Measurements from ENCODE around the gene ACKR3. TPM values are rescaled to one million over a fixed set of nuclear protein-coding genes. Genes with fewer than 3 reads are reported as not detected.

ACKR3 gene
- total RNA-seq, 4 donors from 2014 or later, result 32.4 to 88.7 (median 55.0) TPM

GRCh38 chr2:236527159-236527630 lies 42.4 kb upstream of the ACKR3 start:
- Histone ChIP-seq H3K9me3 (no peaks in the 10 kb centered on the region), H3K4me1 (no peaks in the 10 kb centered on the region), H3K27ac (no peak overlapping the region), H3K27me3 (no peaks in the 10 kb centered on the region), H3K36me3 (no peaks in the 10 kb centered on the region), H3K4me3 (no peak overlapping the region)
- DNase-seq (ENCODE audit: low spot score in 2 of 2), result no peak
- TF ChIP-seq EP300 (IDR thresholded peaks at IDR 0.05), result no peak
- no peak for TF ChIP-seq POLR2A (IDR thresholded peaks at IDR 0.05)
- no peak for TF ChIP-seq CTCF (IDR thresholded peaks at IDR 0.05)
- WGBS, 2 donors, result 82 to 86% methylated on average over 9 of the region's 9 CpGs

- Histone ChIP-seq H3K36me3 (no peaks in the 10 kb centered on the region), H3K27ac (no peak overlapping the region), H3K9me3 (no peaks in the 10 kb centered on the region), H3K27me3 (no peaks in the 10 kb centered on the region), H3K4me1 (no peaks in the 10 kb centered on the region), H3K4me3 (no peak overlapping the region)
- TF ChIP-seq EP300 (IDR thresholded peaks at IDR 0.05) (no peak), POLR2A (IDR thresholded peaks at IDR 0.05) (no peak), CTCF (IDR thresholded peaks at IDR 0.05) (no peak)
- no peak for DNase-seq (ENCODE audit: low spot score in 2 of 2)
- WGBS, 2 donors, result 64 to 73% methylated on average over 4 of the region's 4 CpGs
These were observed 40.0 kb upstream of the ACKR3 start for GRCh38 chr2:236529606-236530005.

DNA sequence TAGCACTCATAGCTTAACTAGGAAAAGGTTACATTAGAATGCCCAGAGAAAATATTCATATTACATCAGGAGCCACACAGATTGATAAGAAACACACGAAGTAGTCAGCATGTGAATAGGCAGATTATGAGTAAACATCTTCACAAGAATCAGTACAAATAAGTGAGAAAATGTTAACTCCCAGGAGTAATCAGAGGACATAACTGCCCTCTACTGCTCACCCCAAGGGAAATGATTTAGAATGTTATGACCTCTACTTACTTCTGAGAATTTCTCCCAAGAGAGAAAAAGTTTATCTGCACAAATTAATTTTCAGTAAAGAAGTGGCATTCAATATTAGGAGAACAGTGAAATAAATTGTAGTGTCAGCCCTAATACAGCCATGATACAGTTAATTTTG lies 39.1 kb upstream of the ACKR3 start:
- no peak for TF ChIP-seq EP300 (IDR thresholded peaks at IDR 0.05)
- no peak for TF ChIP-seq CTCF (IDR thresholded peaks at IDR 0.05)
- TF ChIP-seq POLR2A (IDR thresholded peaks at IDR 0.05), result no peak
- Histone ChIP-seq H3K9me3 (no peaks in the 10 kb centered on the region), H3K27ac (no peak overlapping the region), H3K36me3 (no peaks in the 10 kb centered on the region), H3K27me3 (no peaks in the 10 kb centered on the region), H3K4me1 (no peaks in the 10 kb centered on the region), H3K4me3 (no peak overlapping the region)
- WGBS, 2 donors, result 31 to 42% methylated on average over 1 of the region's 1 CpG
- no peak for DNase-seq (ENCODE audit: low spot score in 2 of 2)

DNA sequence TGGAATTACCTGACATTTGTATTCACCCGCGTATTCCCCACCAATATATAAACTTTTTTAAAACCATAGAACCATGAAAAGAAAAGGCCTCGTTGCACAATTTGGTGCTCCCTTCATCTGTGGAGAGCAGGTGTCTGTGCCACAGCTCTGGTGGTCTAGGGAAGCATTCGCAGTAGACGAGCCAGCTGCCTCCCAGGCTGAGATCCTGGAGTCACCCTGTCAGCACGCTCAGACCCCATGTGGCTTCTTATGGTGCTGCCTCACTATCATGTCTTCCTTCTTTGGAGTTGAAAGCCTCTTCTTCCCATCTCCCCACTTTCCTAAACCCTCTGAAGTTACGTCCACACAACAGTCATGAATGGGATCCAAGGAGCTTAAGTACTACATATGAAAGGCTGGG lies 38.4 kb upstream of the ACKR3 start:
- WGBS, 2 donors, result 91 to 95% methylated on average over 7 of the region's 7 CpGs
- TF ChIP-seq EP300 (IDR thresholded peaks at IDR 0.05), result no peak
- TF ChIP-seq CTCF (IDR thresholded peaks at IDR 0.05), result no peak
- TF ChIP-seq POLR2A (IDR thresholded peaks at IDR 0.05), result no peak
- H3K27ac ChIP-seq, result no peak overlapping the region
- H3K27me3 ChIP-seq, result no peaks in the 10 kb centered on the region
- H3K9me3 ChIP-seq, result no peaks in the 10 kb centered on the region
- H3K4me1 ChIP-seq, result no peaks in the 10 kb centered on the region
- no peak for DNase-seq (ENCODE audit: low spot score in 2 of 2)
- H3K4me3 ChIP-seq, result no peak overlapping the region
- no peaks in the 10 kb centered on the region for H3K36me3 ChIP-seq

DNA sequence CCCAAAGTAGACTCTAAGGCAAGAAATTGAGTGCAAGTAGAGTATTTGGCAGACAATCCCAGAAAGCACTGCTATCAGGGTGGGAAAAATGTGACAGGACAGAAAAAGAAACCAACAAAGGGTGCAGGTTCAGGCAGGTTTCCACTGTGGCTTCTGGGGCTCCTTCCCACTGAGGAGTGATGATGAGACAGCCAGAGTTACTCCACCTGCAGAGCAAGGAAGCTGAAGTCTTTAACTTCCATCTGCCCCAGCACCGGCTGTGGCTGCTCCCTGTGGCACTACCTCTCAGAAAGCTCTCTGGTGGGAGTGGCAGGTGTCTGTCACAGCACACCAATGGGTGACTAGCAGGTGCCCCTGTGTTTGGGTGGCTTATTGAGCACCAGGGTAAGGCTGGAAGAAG lies 37.6 kb upstream of the ACKR3 start:
- no peaks in the 10 kb centered on the region for H3K27me3 ChIP-seq
- DNase-seq (ENCODE audit: low spot score in 2 of 2), result no peak
- TF ChIP-seq POLR2A (IDR thresholded peaks at IDR 0.05) (no peak), CTCF (IDR thresholded peaks at IDR 0.05) (no peak), EP300 (IDR thresholded peaks at IDR 0.05) (no peak)
- no peaks in the 10 kb centered on the region for H3K9me3 ChIP-seq
- H3K27ac ChIP-seq, result no peak overlapping the region
- WGBS, 2 donors, result 69 to 100% methylated on average over 1 of the region's 1 CpG
- H3K4me1 ChIP-seq, result peaks cover 0 to 5% (median 1%) of the 10 kb centered on the region in 4 donors
- H3K36me3 ChIP-seq, result no peaks in the 10 kb centered on the region
- H3K4me3 ChIP-seq, result no peak overlapping the region

Data from tibial nerve (tissue), 4 donors.